HG03045 (cell line): Measurements from ENCODE around the gene UBR7.
"Not testable (repeated sequence)": the region's sequence is repeated elsewhere in the genome, so short reads cannot be mapped to it uniquely, and the experiment has no call there.

Experiments
- ATAC-seq: cut with Tn5 transposase; IDR thresholded peaks from one replicate; pipeline ENCODE4 v1.9.1; 2021; ENCODE audit warnings: mild to moderate bottlenecking, moderate library complexity; ENCODE audit not compliant: unreplicated experiment

Gene UBR7

GRCh38 chr14:93195316-93195999 is 11.6 kb upstream of the UBR7 start:
- no peak for ATAC-seq

- ATAC-seq, result no peak
Observed at GRCh38 chr14:93199031-93199430, 8.0 kb upstream of the UBR7 start.

GRCh38 chr14:93200553-93200952 is 6.5 kb upstream of the UBR7 start:
- ATAC-seq, result no peak

GRCh38 chr14:93201155-93201704 is 5.8 kb upstream of the UBR7 start:
- ATAC-seq, result no peak

- peak; percentile 47 for ATAC-seq
Observed at GRCh38 chr14:93207468-93208308, 632 bp downstream of the UBR7 start.

- ATAC-seq, result peak; percentile 66
Observed at GRCh38 chr14:93212432-93212831, 5.4 kb downstream of the UBR7 start.

GRCh38 chr14:93214598-93214997 is 7.5 kb downstream of the UBR7 start:
- no peak for ATAC-seq

GRCh38 chr14:93219103-93219726 is 12.2 kb downstream of the UBR7 start:
- no peak for ATAC-seq

- ATAC-seq, result no peak
Observed at GRCh38 chr14:93220509-93220908, 13.5 kb downstream of the UBR7 start.

GRCh38 chr14:93223565-93223964 is 16.5 kb downstream of the UBR7 start:
- ATAC-seq, result no peak

- no peak for ATAC-seq
Observed at GRCh38 chr14:93228550-93228949, 21.5 kb downstream of the UBR7 start.

GRCh38 chr14:93230539-93230938 is 23.5 kb downstream of the UBR7 start:
- ATAC-seq, result no peak

GRCh38 chr14:93231129-93231979 is 24.3 kb downstream of the UBR7 start:
- ATAC-seq, result no peak

GRCh38 chr14:93232159-93232558 is 25.1 kb downstream of the UBR7 start:
- no peak for ATAC-seq

GRCh38 chr14:93233078-93233477 is 26.0 kb downstream of the UBR7 start:
- not testable (repeated sequence) for ATAC-seq

GRCh38 chr14:93234798-93235197 is 27.7 kb downstream of the UBR7 start:
- ATAC-seq, result no peak

- no peak for ATAC-seq
Observed at GRCh38 chr14:93239869-93240677, 33.0 kb downstream of the UBR7 start.

- no peak for ATAC-seq
Observed at GRCh38 chr14:93240678-93241000, 33.6 kb downstream of the UBR7 start.

- ATAC-seq, result no peak
Observed at GRCh38 chr14:93245764-93246420, 38.8 kb downstream of the UBR7 start.
